Posterior vena cava (tissue), 2 donors: ENCODE measurements around the gene TDRD9. TPM values are rescaled to one million over a fixed set of nuclear protein-coding genes. Genes with fewer than 3 reads are reported as not detected.
A peak's percentile ranks its signal among the peaks of the same experiment; 100 is the strongest.

Experiments used
- DNase-seq: peaks from one replicate; pipeline ENCODE4 v3.0.0-alpha.2; 2020; ENCODE audit warnings: low spot score
- intact Hi-C, 2 donors: fragments of 100-400 bp; cut with DNase I; formaldehyde crosslinking; loops; one replicate each; pipeline versions ENCODE4 v1.14.1 to v1.14.2; 2022 to 2023
- total RNA-seq, 2 donors: library from RNA; stranded (reverse); fragmentation: NEBNext Ultra II Directional; extraction: Animal tissue kit (Norgen Biotek cat#: 25700); gene quantifications; one replicate each; pipeline ENCODE4 v1.2.1, GENCODE V29; 2021
- donor health status: DM: yes; HTN: yes; CAD: no.
- donor health status: DM: yes; HTN: yes; CAD: no.

Gene TDRD9
- total RNA-seq, 2 donors from 2014 or later, result 1.00 to 2.9 TPM

DNA sequence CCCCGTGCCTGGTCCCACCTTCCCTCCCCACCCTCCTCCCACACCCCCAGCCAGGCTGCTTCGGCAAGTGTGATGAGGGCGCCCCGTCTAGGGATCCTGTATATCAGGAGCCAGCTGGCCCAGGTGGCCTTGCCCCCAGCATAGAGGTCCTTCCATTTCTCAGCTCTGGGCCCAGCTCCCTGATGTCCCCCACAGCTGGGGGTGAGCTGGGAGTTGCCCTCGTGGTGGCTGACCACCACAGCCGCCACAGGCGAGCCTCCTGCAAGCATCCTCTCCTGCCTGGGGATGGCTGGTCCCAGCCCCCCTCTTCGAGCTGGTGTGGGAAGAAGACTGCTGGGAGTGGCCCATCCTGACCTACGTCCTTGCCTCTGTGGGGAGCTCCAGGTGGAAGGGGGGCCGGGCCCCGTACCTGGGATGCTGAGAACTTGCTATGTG lies 164.7 kb downstream of the TDRD9 start:
- peak; percentile 67 for DNase-seq
- intact Hi-C loops, result loop anchor here in 1 of 2 donors (10.0 kb wide), 1 partner anchor 472 kb away; no protein-coding TSS in a partner anchor

GRCh38 chr14:104093366-104094055 lies 165.3 kb downstream of the TDRD9 start:
- intact Hi-C loops, result loop anchor here in 1 of 2 donors (10.0 kb wide), 1 partner anchor 471 kb away; no protein-coding TSS in a partner anchor
- DNase-seq, result peak; percentile 79

- intact Hi-C loops, result loop anchor here in 1 of 2 donors (10.0 kb wide), 1 partner anchor 471 kb away; no protein-coding TSS in a partner anchor
- peak; percentile 54 for DNase-seq
Observed at GRCh38 chr14:104094056-104094708, 165.9 kb downstream of the TDRD9 start.

DNA sequence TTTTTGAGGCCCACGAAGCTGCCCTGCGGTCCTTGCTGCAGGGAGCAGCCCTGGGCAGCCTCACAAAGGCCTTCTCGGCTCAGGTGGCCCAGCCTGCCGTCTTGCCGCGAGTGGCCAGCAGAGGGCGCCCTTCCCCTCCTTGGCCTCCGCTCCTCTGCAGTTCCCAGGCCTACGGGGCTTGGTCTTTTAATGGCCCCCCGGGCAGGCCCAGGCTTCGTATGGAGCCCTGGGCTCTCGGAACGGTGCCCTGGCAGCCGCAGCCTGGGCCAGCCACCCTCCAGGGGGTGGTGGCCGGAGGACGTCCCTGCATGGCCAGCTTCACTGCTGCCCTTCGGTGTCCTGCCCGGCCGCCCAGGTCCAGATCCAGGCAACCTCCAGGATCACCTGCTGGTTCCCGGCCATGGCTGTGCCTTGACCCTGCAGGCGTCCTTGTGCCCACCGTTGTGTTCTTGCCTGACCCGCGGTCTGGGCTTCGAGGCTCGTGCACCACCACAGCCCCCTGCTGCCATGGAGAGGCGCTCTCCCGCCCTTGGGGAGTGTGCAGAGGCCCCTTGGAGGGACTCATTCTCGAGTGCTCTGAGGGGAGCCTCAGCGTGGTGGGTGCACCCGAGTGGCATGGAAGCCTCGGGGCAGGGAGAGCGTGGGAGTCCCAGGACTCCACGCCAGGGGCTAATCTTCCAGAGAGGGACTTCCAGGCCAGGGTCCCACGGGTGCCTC lies 166.6 kb downstream of the TDRD9 start:
- DNase-seq, result peak; percentile 90
- intact Hi-C loops, result loop anchor here in 1 of 2 donors (10.0 kb wide), 1 partner anchor 470 kb away; no protein-coding TSS in a partner anchor

GRCh38 chr14:104095426-104096310 lies 167.4 kb downstream of the TDRD9 start:
- intact Hi-C loops, result loop anchor here in 1 of 2 donors (10.0 kb wide), 1 partner anchor 469 kb away; no protein-coding TSS in a partner anchor
- DNase-seq, result peak; percentile 76

- intact Hi-C loops, result loop anchor here in 1 of 2 donors (10.0 kb wide), 1 partner anchor 468 kb away; no protein-coding TSS in a partner anchor
- DNase-seq, result peak; percentile 75
Observed at GRCh38 chr14:104096318-104096717, 168.1 kb downstream of the TDRD9 start.

- DNase-seq, result peak; percentile 77
- intact Hi-C loops, result loop anchor here in 1 of 2 donors (10.0 kb wide), 1 partner anchor 468 kb away; no protein-coding TSS in a partner anchor
Observed at GRCh38 chr14:104096751-104097700, 168.8 kb downstream of the TDRD9 start.

- intact Hi-C loops, result loop anchor here in 1 of 2 donors (10.0 kb wide), 1 partner anchor 466 kb away; no protein-coding TSS in a partner anchor
- DNase-seq, result peak; percentile 77
Observed at GRCh38 chr14:104098272-104099095, 170.2 kb downstream of the TDRD9 start.

DNA sequence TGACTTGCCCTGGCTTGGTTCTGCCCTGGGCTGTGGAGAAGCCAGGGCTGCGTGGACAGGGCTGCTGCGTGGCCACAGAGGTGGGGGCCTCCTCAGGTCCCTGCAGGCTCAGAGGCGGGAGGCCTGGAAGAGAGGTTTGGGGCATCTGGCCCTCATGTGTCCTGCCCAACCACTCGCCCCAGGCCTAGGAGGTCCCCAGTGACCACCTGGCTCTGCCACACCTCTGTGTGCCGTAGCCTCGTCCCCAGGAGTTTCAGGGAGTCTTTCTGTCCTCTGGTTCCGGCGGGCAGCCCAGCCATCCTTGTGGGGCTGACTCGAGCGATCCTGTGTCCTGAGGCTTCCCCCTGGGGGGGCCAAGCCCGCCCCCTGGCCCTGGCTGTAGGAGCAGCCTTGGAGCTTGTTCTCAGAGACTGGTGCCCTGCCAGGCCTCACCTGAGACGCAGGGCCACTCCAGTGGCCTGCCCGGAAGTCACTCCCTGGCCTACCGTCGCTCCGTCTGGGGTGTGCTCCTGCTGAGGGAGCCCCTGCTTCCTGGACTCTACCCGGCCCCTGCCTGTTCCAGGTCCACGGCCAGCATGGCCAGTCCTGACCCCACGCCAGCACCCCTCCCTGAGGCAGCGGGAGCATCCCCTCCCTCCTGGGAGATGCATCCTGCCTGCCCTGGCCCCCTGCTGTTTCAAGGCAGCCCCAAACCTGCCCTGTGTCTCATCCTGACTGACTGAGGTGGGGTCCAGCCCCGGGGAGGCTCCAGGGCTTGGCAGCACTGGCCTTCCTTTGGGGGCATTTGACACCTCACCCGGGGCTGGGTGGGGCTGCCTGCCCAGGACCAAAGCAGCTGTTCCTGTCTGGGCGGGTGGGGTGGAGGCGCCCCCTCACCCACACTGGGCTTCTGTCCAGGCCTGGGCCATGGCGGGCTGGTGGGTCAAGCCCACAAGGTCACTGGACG lies 171.1 kb downstream of the TDRD9 start:
- intact Hi-C loops, result loop anchor here in 1 of 2 donors (10.0 kb wide), 1 partner anchor 465 kb away; no protein-coding TSS in a partner anchor
- peak; percentile 78 for DNase-seq

- intact Hi-C loops, result no loop called here
- peak; percentile 60 for DNase-seq
Observed at GRCh38 chr14:104100171-104101085, 172.2 kb downstream of the TDRD9 start.

DNA sequence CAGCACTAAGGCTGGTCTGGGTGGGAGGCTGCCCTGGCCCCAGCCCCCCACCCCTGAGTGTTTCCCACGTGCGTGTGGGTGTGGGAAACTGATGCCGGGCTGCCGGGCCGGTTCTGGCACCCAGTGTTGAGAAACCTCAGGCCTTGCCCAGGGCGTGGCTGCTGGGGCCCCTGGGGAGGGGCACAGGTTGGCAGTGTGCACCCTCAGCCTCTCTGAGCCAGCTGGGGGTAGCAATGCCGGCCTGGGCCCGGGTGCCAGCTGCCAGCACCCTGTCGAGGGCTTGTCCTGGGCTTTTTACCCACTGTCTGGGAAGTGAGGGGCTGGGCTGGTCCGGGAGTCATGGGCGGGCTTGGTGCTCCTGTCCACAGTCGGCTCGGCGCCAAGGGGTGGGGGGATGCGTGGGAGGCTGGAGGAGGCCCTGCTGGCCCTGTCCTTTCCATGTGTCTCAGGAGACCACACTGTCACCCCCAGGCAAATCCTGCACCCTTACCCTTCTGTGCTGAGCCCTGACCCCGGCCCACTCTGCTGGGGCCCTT lies 172.9 kb downstream of the TDRD9 start:
- intact Hi-C loops, result no loop called here
- peak; percentile 78 for DNase-seq

DNA sequence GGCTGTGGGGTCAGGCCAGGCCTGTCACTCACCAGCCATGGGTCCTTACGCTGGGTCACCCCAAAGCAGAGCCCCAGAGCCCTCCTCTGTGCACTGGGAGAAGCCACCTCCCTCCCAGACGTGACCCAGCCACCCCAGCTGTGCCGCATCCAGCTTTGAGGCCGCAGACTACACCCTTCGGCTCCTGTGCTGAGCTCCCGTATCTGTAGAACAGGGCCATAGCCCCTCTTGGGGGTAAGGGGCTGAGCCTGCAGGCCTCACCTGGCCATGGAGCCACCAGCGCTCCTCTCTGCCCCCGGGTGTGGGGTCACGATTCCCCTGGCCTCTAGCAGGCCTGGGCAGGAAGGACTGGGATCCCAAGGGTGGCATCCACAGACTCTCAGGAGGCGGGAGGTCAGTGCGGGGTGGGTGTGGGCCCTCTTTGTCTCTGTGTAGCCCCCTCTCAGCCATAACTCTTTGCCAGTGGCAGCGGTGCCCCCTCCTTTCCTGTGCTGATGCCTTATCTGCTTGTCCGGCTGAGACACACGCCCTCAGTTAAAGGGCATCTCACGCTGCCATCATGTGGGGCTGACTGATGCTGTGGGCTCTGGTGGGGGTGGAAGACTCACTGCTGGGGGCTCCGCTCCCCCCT lies 173.5 kb downstream of the TDRD9 start:
- intact Hi-C loops, result no loop called here
- DNase-seq, result peak; percentile 56
